HepG2 (cell line): Measurements from ENCODE around the gene CCDC126. TPM values are rescaled to one million over a fixed set of nuclear protein-coding genes. Genes with fewer than 3 reads are reported as not detected.

Experiments
- ATAC-seq: fragments of 200-7000 bp; cut with Tn5 transposase; 3 replicates; pipeline ENCODE4 v1.9.1; 2020; ENCODE audit warnings: mild to moderate bottlenecking, moderate library complexity
- BruUV-seq: library from RNA; stranded (reverse); fragments of 400-500 nt; replicated peaks from 2 replicates; lab custom pipeline; 2021; lab: Mats Ljungman, UMichigan
- CTCF ChIA-PET: fragments of 300-600 bp; formaldehyde crosslinking; extraction: SDS; loops from one replicate; lab custom pipeline; 2021; ENCODE audit warnings: low total read pairs, inconsistent platforms, low intra/inter-chr PET ratio; lab: Yijun Ruan, JAX
- POLR2A ChIA-PET: fragments of 350-600 bp; sonication (Branson Sonifier 250); formaldehyde crosslinking; loops from one replicate; lab custom pipeline; 2020; ENCODE audit warnings: antibody characterized with exemption, inconsistent platforms; lab: Yijun Ruan, JAX
- DNase-seq: peaks from one replicate; pipeline ENCODE4 v3.0.0-alpha.2; 2015; ENCODE audit warnings: low spot score
- FAIRE-seq: peaks from 3 replicates; lab custom pipeline; 2011; peaks lifted over from hg19 to GRCh38; lab: Jason Lieb, UNC
- H2AFZ ChIP-seq: one replicate; pipeline ENCODE4 v1.6.1; 2011; ENCODE audit warnings: low read length, inconsistent platforms
- H3K27ac ChIP-seq: fragments of 300-600 bp; 3 replicates; pipeline ENCODE4 v1.8.0; 2011; ENCODE audit warnings: mixed run types, mild to moderate bottlenecking, mixed read lengths, low read length, inconsistent platforms; ENCODE audit not compliant: insufficient read depth; ENCODE audit errors: extremely low read length
- H3K27me3 ChIP-seq, 2 experiments: fragments of 200-600 bp in 1 of 2; 2 replicates in 1 of 2; 3 replicates in 1 of 2; pipeline versions ENCODE4 v1.6.0 to v1.8.0; 2011; ENCODE audit warnings: low read length in 2 of 2, mild to moderate bottlenecking in 2 of 2, moderate library complexity in 2 of 2, inconsistent platforms in 1 of 2; ENCODE audit not compliant: insufficient read depth in 2 of 2, control insufficient read depth in 1 of 2
- H3K36me3 ChIP-seq, 2 experiments: fragments of 200-600 bp in 1 of 2; replicated peaks in 1 of 2; 2 replicates in 1 of 2; 3 replicates in 1 of 2; pipeline versions ENCODE4 v1.5.1 to v1.8.0; 2011; ENCODE audit warnings: low read length in 2 of 2, inconsistent platforms in 1 of 2; ENCODE audit not compliant: insufficient read depth in 2 of 2, control insufficient read depth in 1 of 2
- H3K4me1 ChIP-seq: 2 replicates; pipeline ENCODE4 v1.5.1; 2012; ENCODE audit warnings: low read length, inconsistent platforms; ENCODE audit not compliant: insufficient read depth
- H3K4me2 ChIP-seq: 2 replicates; pipeline ENCODE4 v1.6.0; 2011; ENCODE audit warnings: low read depth, low read length, inconsistent platforms
- H3K4me3 ChIP-seq, 3 experiments: fragments of 200-600 bp in 1 of 3; sonication (generic), shearing (Covaris generic) in 1 of 3; replicated peaks in 1 of 3; 2 replicates each; pipeline ENCODE4 v1.5.1; 2011 to 2016; ENCODE audit warnings: low read length in 3 of 3, inconsistent platforms in 2 of 3, low read depth in 2 of 3, mild to moderate bottlenecking in 2 of 3, control low read depth in 1 of 3, mixed read lengths in 1 of 3; ENCODE audit not compliant: insufficient read depth in 1 of 3
- H3K79me2 ChIP-seq: one replicate; pipeline ENCODE4 v1.6.1; 2011; ENCODE audit warnings: low read length, inconsistent platforms; ENCODE audit not compliant: insufficient read depth
- H3K9ac ChIP-seq: 2 replicates; pipeline ENCODE4 v1.6.0; 2011; ENCODE audit warnings: mild to moderate bottlenecking, low read depth, low read length, inconsistent platforms; ENCODE audit not compliant: insufficient read depth
- H3K9me3 ChIP-seq: 2 replicates; pipeline ENCODE4 v1.5.1; 2012; ENCODE audit warnings: mild to moderate bottlenecking, low read length
- H4K20me1 ChIP-seq: 2 replicates; pipeline ENCODE4 v1.6.0; 2011; ENCODE audit warnings: inconsistent platforms, mild to moderate bottlenecking, low read length, moderate library complexity; ENCODE audit not compliant: insufficient read depth
- GRHL1 ChIP-seq: sonication (generic); formaldehyde crosslinking; conservative IDR thresholded peaks from 2 replicates; pipeline ENCODE4 v1.8.0; 2022; ENCODE audit warnings: missing genetic modification reagents
- HES4 ChIP-seq: sonication (generic); formaldehyde crosslinking; IDR thresholded peaks from 2 replicates; pipeline ENCODE4 v1.9.0; 2021; ENCODE audit warnings: mild to moderate bottlenecking, missing genetic modification reagents, borderline replicate concordance
- IRX3 ChIP-seq: sonication (generic); formaldehyde crosslinking; IDR thresholded peaks from 2 replicates; pipeline ENCODE4 v1.8.1; 2023; ENCODE audit warnings: mild to moderate bottlenecking, low read depth, missing genetic modification reagents, borderline replicate concordance
- ZNF615 ChIP-seq: sonication (generic); formaldehyde crosslinking; IDR thresholded peaks from 2 replicates; pipeline ENCODE4 v1.5.0; 2020; ENCODE audit warnings: mild to moderate bottlenecking, missing genetic modification reagents, borderline replicate concordance
- ZNF749 ChIP-seq: sonication (generic); formaldehyde crosslinking; IDR thresholded peaks from 2 replicates; pipeline ENCODE4 v1.8.0; 2022; ENCODE audit warnings: mild to moderate bottlenecking, missing genetic modification reagents, moderate library complexity, borderline replicate concordance
- ZNF800 ChIP-seq: sonication (generic); formaldehyde crosslinking; IDR thresholded peaks from 2 replicates; pipeline ENCODE4 v1.4.0; 2020; ENCODE audit warnings: missing genetic modification reagents
- WGBS: methylation state at CpG from one replicate; pipeline ENCODE4 v1.1.6; 2017; ENCODE audit warnings: low lambda C conversion rate; 5-methylcytosine and 5-hydroxymethylcytosine counted together
- in situ Hi-C: cut with HindIII; loops from 2 replicates; pipeline ENCODE4 v1.10.0; 2017; ENCODE audit warnings: low pct_unique_long_range_greater_than_20kb; ENCODE audit not compliant: extremely low pct_ligation_motif_present
- intact Hi-C: fragments of 100-400 bp; cut with micrococcal nuclease; formaldehyde crosslinking; loops from one replicate; pipeline ENCODE4 v1.10.0; 2022; ENCODE audit not compliant: unreplicated experiment
- polyA plus RNA-seq, 8 experiments: library from polyadenylated mRNA; depleted of rRNA in 3 of 8; stranded (reverse) in 7 of 8; unstranded in 1 of 8; fragments of >200 nt; fragmentation: Illumina TruSeq in 4 of 8; extraction: Trizol in 4 of 8; gene quantifications; 2 replicates each; pipeline versions ENCODE4 v1.2.1 to v1.2.3, GENCODE V29; 2011 to 2016; ENCODE audit warnings: low read depth in 4 of 8, missing spikeins in 1 of 8, mixed read lengths in 1 of 8; ENCODE audit not compliant: insufficient read depth in 1 of 8
- total RNA-seq, 5 experiments: library from RNA; depleted of rRNA; stranded (reverse); fragments of >200 nt; fragmentation: Illumina TruSeq; extraction: Trizol; gene quantifications; 2 replicates each; pipeline ENCODE4 v1.2.3, GENCODE V29; 2016; ENCODE audit warnings: low read depth in 1 of 5

CCDC126 gene
- total and polyA plus RNA-seq, 2 of the 13 experiments (the other 11 are each of a cell fraction or from before 2014, with no cell fraction given) = 3.5 to 9.3 TPM

- no peak for DNase-seq
- H3K4me1 ChIP-seq = peaks cover 12% of the 10 kb centered on the region
- no peak overlapping the region for H3K4me2 ChIP-seq
- no peaks in the 10 kb centered on the region for H3K9me3 ChIP-seq
- in situ Hi-C loops (no loop called here), intact Hi-C loops (no loop called here)
- WGBS = 9% methylated on average over 1 of the region's 1 CpG
- no peak overlapping the region for H3K27ac ChIP-seq
- H2AFZ ChIP-seq = no peak overlapping the region
- no peaks in the 10 kb centered on the region for H3K27me3 ChIP-seq
- no peaks in the 10 kb centered on the region for H3K79me2 ChIP-seq
- H3K9ac ChIP-seq = no peak overlapping the region
- FAIRE-seq = no peak
- ChIA-PET CTCF (no interaction called here), POLR2A (no interaction called here)
- no peaks in the 10 kb centered on the region for H3K36me3 ChIP-seq
- no peak overlapping the region for H3K4me3 ChIP-seq
- no TSS peak for BruUV-seq
- TF ChIP-seq IRX3 (CRISPR knock-in tag) (no peak), HES4 (no peak), ZNF800 (CRISPR knock-in tag) (no peak), ZNF615 (CRISPR knock-in tag) (no peak), ZNF749 (CRISPR knock-in tag) (no peak), GRHL1 (no peak)
- no peak for ATAC-seq
- H4K20me1 ChIP-seq = no peaks in the 10 kb centered on the region
These were observed 6.7 kb upstream of the CCDC126 start for GRCh38 chr7:23590529-23590928.
